ENCODE results near the gene PCDHA5.
"Not testable (repeated sequence)": the region's sequence is repeated elsewhere in the genome, so short reads cannot be mapped to it uniquely, and the experiment has no call there.

Gene PCDHA5

DNA sequence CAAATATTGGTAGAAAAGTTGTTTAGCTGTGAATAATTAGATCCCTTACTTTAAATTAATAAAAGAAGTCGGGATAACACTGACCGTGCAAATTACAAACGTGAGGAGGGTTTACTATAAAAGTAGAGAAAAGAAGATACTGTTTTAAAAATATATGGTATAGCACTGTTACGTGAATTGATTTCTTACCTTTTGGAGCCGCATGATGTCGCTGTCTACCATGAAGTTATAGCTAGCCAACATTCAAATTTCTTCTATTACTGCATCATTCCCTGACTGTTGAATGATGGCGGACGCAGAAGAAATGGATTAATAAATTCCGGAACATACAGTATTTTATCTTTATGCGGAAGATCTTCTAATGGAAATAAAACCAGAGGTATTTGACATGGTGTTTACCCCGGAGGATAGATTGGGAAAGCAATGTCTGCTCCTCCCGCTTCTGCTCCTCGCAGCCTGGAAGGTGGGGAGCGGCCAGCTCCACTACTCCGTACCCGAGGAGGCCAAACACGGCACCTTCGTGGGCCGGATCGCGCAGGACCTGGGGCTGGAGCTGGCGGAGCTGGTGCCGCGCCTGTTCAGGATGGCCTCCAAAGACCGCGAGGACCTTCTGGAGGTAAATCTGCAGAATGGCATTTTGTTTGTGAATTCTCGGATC, 6.4 kb downstream of the PCDHA5 start, which contains the start of gene PCDHA6:
TSS of gene PCDHA6 (plus strand) at position 257 of the 658 bp plus-strand sequence. CDS start at position 389, 132 bp downstream.
- Histone ChIP-seq H3K9me3 (ENCODE audit: insufficient read depth, low read depth, low read length) (peaks cover 3% of the 10 kb centered on the region), H3K79me2 (ENCODE audit: control insufficient read depth, insufficient read depth, low read length, poor library complexity) (no peaks in the 10 kb centered on the region), H3K23ac (ENCODE audit: low read length) (no peak within 1 kb of the TSS), H3K9ac (ENCODE audit: low read length) (no peak within 1 kb of the TSS), H3K4me2 (ENCODE audit: low read length) (peak within 1 kb of the TSS; percentile 39), H3K36me3 (ENCODE audit: control insufficient read depth in 1 of 2, insufficient read depth in 2 of 2, low read length in 2 of 2) (peaks cover 8 to 9% of the 10 kb centered on the region in 2 experiments), H3K79me1 (ENCODE audit: low read length) (no peaks in the 10 kb centered on the region), H4K91ac (ENCODE audit: low read depth, low read length) (peak within 1 kb of the TSS; percentile 28), H2AK5ac (ENCODE audit: low read length) (no peak within 1 kb of the TSS), H2AFZ (ENCODE audit: insufficient read depth, low read length, poor library complexity) (peak within 1 kb of the TSS; percentile 60), H3K27me3 (ENCODE audit: insufficient read depth, low read length) (no peaks in the 10 kb centered on the region), H3K4me3 (ENCODE audit: low read depth, low read length) (peak within 1 kb of the TSS; percentile 75), H3K18ac (ENCODE audit: low read length) (peak within 1 kb of the TSS; percentile 82), H3K14ac (ENCODE audit: low read length) (peak within 1 kb of the TSS; percentile 72), H4K8ac (ENCODE audit: low read depth, low read length) (no peak within 1 kb of the TSS), H3K4me1 (ENCODE audit: control insufficient read depth in 1 of 2, insufficient read depth in 2 of 2, low read length in 2 of 2) (no peaks in the 10 kb centered on the region), H3K4ac (ENCODE audit: low read depth, low read length) (no peak within 1 kb of the TSS), H2BK12ac (ENCODE audit: low read length) (no peak within 1 kb of the TSS), H4K12ac (ENCODE audit: low read depth, low read length) (peak within 1 kb of the TSS; percentile 51), H3K27ac (ENCODE audit: low read depth, low read length) (no peak within 1 kb of the TSS), H2BK5ac (ENCODE audit: low read depth, low read length, poor library complexity) (no peak within 1 kb of the TSS), H2BK120ac (ENCODE audit: insufficient read depth, low read length, poor library complexity) (no peak within 1 kb of the TSS)
- WGBS (ENCODE audit: extremely low coverage, insufficient coverage, insufficient read length): no CpG with 5 or more reads among the region's 27 CpGs
- no peak for DNase-seq

- Histone ChIP-seq H2BK5ac (ENCODE audit: low read depth, low read length, poor library complexity) (no peak overlapping the region), H4K91ac (ENCODE audit: low read depth, low read length) (no peak overlapping the region), H2AFZ (ENCODE audit: insufficient read depth, low read length, poor library complexity) (no peak overlapping the region), H3K23ac (ENCODE audit: low read length) (no peak overlapping the region), H2BK120ac (ENCODE audit: insufficient read depth, low read length, poor library complexity) (no peak overlapping the region), H2AK5ac (ENCODE audit: low read length) (no peak overlapping the region), H3K79me1 (ENCODE audit: low read length) (no peaks in the 10 kb centered on the region), H3K36me3 (ENCODE audit: control insufficient read depth in 1 of 2, insufficient read depth in 2 of 2, low read length in 2 of 2) (peaks cover 7 to 8% of the 10 kb centered on the region in 2 experiments), H3K4me1 (ENCODE audit: control insufficient read depth in 1 of 2, insufficient read depth in 2 of 2, low read length in 2 of 2) (no peaks in the 10 kb centered on the region), H3K18ac (ENCODE audit: low read length) (no peak overlapping the region), H4K8ac (ENCODE audit: low read depth, low read length) (no peak overlapping the region), H3K27me3 (ENCODE audit: insufficient read depth, low read length) (no peaks in the 10 kb centered on the region), H3K14ac (ENCODE audit: low read length) (no peak overlapping the region), H3K9me3 (ENCODE audit: insufficient read depth, low read depth, low read length) (peaks cover 2% of the 10 kb centered on the region), H2BK12ac (ENCODE audit: low read length) (no peak overlapping the region), H4K12ac (ENCODE audit: low read depth, low read length) (no peak overlapping the region), H3K79me2 (ENCODE audit: control insufficient read depth, insufficient read depth, low read length, poor library complexity) (no peaks in the 10 kb centered on the region), H3K4me3 (ENCODE audit: low read depth, low read length) (peak overlapping the region; percentile 75), H3K27ac (ENCODE audit: low read depth, low read length) (no peak overlapping the region), H3K4ac (ENCODE audit: low read depth, low read length) (no peak overlapping the region), H3K9ac (ENCODE audit: low read length) (no peak overlapping the region), H3K4me2 (ENCODE audit: low read length) (peak overlapping the region; percentile 39)
- DNase-seq: no peak
- WGBS (ENCODE audit: extremely low coverage, insufficient coverage, insufficient read length): no CpG with 5 or more reads among the region's 18 CpGs
Observed at GRCh38 chr5:140828362-140828737, 6.9 kb downstream of the PCDHA5 start.

DNA sequence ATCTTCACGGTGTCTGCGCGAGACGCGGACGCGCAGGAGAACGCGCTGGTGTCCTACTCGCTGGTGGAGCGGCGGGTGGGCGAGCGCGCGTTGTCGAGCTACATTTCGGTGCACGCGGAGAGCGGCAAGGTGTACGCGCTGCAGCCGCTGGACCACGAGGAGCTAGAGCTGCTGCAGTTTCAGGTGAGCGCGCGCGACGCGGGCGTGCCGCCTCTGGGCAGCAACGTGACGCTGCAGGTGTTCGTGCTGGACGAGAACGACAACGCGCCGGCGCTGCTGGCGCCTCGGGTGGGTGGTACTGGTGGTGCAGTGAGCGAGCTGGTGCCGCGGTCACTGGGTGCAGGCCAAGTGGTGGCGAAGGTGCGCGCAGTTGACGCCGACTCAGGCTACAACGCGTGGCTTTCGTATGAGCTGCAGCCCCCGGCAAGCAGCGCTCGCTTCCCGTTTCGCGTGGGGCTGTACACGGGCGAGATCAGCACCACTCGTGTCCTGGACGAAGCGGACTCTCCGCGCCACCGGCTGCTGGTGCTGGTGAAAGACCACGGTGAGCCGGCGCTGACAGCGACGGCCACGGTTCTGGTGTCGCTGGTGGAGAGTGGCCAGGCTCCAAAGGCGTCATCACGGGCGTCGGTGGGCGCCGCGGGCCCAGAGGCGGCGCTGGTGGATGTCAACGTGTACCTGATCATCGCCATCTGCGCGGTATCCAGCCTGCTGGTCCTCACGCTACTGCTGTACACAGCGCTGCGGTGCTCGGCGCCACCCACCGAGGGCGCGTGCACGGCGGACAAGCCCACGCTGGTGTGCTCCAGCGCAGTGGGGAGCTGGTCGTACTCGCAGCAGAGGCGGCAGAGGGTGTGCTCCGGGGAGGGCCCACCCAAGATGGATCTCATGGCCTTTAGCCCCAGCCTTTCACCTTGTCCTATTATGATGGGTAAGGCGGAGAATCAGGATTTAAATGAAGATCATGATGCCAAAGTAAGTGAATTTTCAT, 8.4 kb downstream of the PCDHA5 start:
- H4K12ac ChIP-seq (ENCODE audit: low read depth, low read length); H3K79me2 ChIP-seq (ENCODE audit: control insufficient read depth, insufficient read depth, low read length, poor library complexity); H3K4me3 ChIP-seq (ENCODE audit: low read depth, low read length); H4K91ac ChIP-seq (ENCODE audit: low read depth, low read length); H2AK5ac ChIP-seq (ENCODE audit: low read length); H3K4ac ChIP-seq (ENCODE audit: low read depth, low read length); H2AFZ ChIP-seq (ENCODE audit: insufficient read depth, low read length, poor library complexity); H3K27ac ChIP-seq (ENCODE audit: low read depth, low read length); H2BK12ac ChIP-seq (ENCODE audit: low read length); H3K18ac ChIP-seq (ENCODE audit: low read length); H3K9me3 ChIP-seq (ENCODE audit: insufficient read depth, low read depth, low read length); H3K36me3 ChIP-seq (ENCODE audit: control insufficient read depth in 1 of 2, insufficient read depth in 2 of 2, low read length in 2 of 2); H2BK120ac ChIP-seq (ENCODE audit: insufficient read depth, low read length, poor library complexity); DNase-seq; H3K23ac ChIP-seq (ENCODE audit: low read length); H2BK5ac ChIP-seq (ENCODE audit: low read depth, low read length, poor library complexity); H3K14ac ChIP-seq (ENCODE audit: low read length); H3K4me2 ChIP-seq (ENCODE audit: low read length); H3K27me3 ChIP-seq (ENCODE audit: insufficient read depth, low read length); H3K79me1 ChIP-seq (ENCODE audit: low read length); H3K9ac ChIP-seq (ENCODE audit: low read length); H4K8ac ChIP-seq (ENCODE audit: low read depth, low read length); H3K4me1 ChIP-seq (ENCODE audit: control insufficient read depth in 1 of 2, insufficient read depth in 2 of 2, low read length in 2 of 2): not testable (repeated sequence)
- no CpG with 5 or more reads among the region's 106 CpGs for WGBS (ENCODE audit: extremely low coverage, insufficient coverage, insufficient read length)

GRCh38 chr5:140833993-140834392, 12.6 kb downstream of the PCDHA5 start, which contains the start of gene PCDHA7:
PCDHA7 (plus strand) TSS chr5:140834269; CDS start chr5:140834384, 115 bp downstream.
- Histone ChIP-seq H2BK12ac (ENCODE audit: low read length) (no peak within 1 kb of the TSS), H2AFZ (ENCODE audit: insufficient read depth, low read length, poor library complexity) (no peak within 1 kb of the TSS), H3K27ac (ENCODE audit: low read depth, low read length) (no peak within 1 kb of the TSS), H3K9me3 (ENCODE audit: insufficient read depth, low read depth, low read length) (peaks cover 18% of the 10 kb centered on the region), H3K9ac (ENCODE audit: low read length) (peak within 1 kb of the TSS; percentile 53), H2AK5ac (ENCODE audit: low read length) (no peak within 1 kb of the TSS), H4K12ac (ENCODE audit: low read depth, low read length) (no peak within 1 kb of the TSS), H3K4me1 (ENCODE audit: control insufficient read depth in 1 of 2, insufficient read depth in 2 of 2, low read length in 2 of 2) (no peaks in the 10 kb centered on the region), H3K27me3 (ENCODE audit: insufficient read depth, low read length) (no peaks in the 10 kb centered on the region), H3K18ac (ENCODE audit: low read length) (no peak within 1 kb of the TSS), H3K79me1 (ENCODE audit: low read length) (no peaks in the 10 kb centered on the region), H3K4ac (ENCODE audit: low read depth, low read length) (no peak within 1 kb of the TSS), H3K14ac (ENCODE audit: low read length) (no peak within 1 kb of the TSS), H2BK120ac (ENCODE audit: insufficient read depth, low read length, poor library complexity) (no peak within 1 kb of the TSS), H3K4me2 (ENCODE audit: low read length) (no peak within 1 kb of the TSS), H3K36me3 (ENCODE audit: control insufficient read depth in 1 of 2, insufficient read depth in 2 of 2, low read length in 2 of 2) (peaks cover 8 to 9% of the 10 kb centered on the region in 2 experiments), H4K8ac (ENCODE audit: low read depth, low read length) (no peak within 1 kb of the TSS), H3K23ac (ENCODE audit: low read length) (no peak within 1 kb of the TSS), H2BK5ac (ENCODE audit: low read depth, low read length, poor library complexity) (no peak within 1 kb of the TSS), H3K79me2 (ENCODE audit: control insufficient read depth, insufficient read depth, low read length, poor library complexity) (no peaks in the 10 kb centered on the region), H3K4me3 (ENCODE audit: low read depth, low read length) (no peak within 1 kb of the TSS), H4K91ac (ENCODE audit: low read depth, low read length) (no peak within 1 kb of the TSS)
- DNase-seq: no peak
- WGBS (ENCODE audit: extremely low coverage, insufficient coverage, insufficient read length): no CpG with 5 or more reads among the region's 8 CpGs

Data from trophoblast cell (in vitro differentiated cells and primary cell).